B cell (primary cell): ENCODE measurements around the gene AUTS2. TPM values are rescaled to one million over a fixed set of nuclear protein-coding genes. Genes with fewer than 3 reads are reported as not detected.

Experiments
- ATAC-seq: fragments of 200-7000 bp; cut with Tn5 transposase; one replicate; pipeline ENCODE4 v1.10.0; 2021; ENCODE audit warnings: low read depth, mild to moderate bottlenecking, moderate number of reproducible peaks, moderate library complexity
- CTCF ChIA-PET: fragments of 350-600 bp; sonication (Branson Sonifier 250); formaldehyde crosslinking; loops from one replicate; lab custom pipeline; 2021; ENCODE audit warnings: antibody characterized with exemption, inconsistent platforms; lab: Charles Lee
- POLR2A ChIA-PET: fragments of 350-600 bp; sonication (Branson Sonifier 250); formaldehyde crosslinking; loops from one replicate; lab custom pipeline; 2021; ENCODE audit warnings: antibody characterized with exemption; lab: Charles Lee
- DNase-seq: peaks from one replicate; pipeline ENCODE4 v3.0.0; 2013
- H2AFZ ChIP-seq: 2 replicates; pipeline ENCODE4 v1.6.1; 2012; ENCODE audit warnings: mild to moderate bottlenecking, low read depth, low read length; ENCODE audit not compliant: insufficient read depth, poor library complexity, severe bottlenecking
- H3K27ac ChIP-seq, 2 donors: 1 replicate in 1 of 2; 2 replicates in 1 of 2; pipeline ENCODE4 v1.5.1; 2012 to 2013; ENCODE audit warnings: low read length in 2 of 2, mild to moderate bottlenecking in 2 of 2, moderate library complexity in 1 of 2
- H3K27me3 ChIP-seq, 4 experiments: fragments of 200-600 bp in 1 of 4; sonication (generic) in 1 of 4; replicated peaks in 1 of 4; 1 replicate in 2 of 4; 2 replicates in 2 of 4; pipeline versions ENCODE4 v1.6.1 to v1.7.0; 2013 to 2016; ENCODE audit warnings: low read length in 3 of 4, mild to moderate bottlenecking in 2 of 4, mixed read lengths in 1 of 4, moderate library complexity in 1 of 4; ENCODE audit not compliant: insufficient read depth in 4 of 4, control insufficient read depth in 3 of 4; ENCODE audit errors: control extremely low read depth in 1 of 4
- H3K36me3 ChIP-seq, 2 experiments: replicated peaks in 1 of 2; 1 replicate in 1 of 2; 2 replicates in 1 of 2; pipeline versions ENCODE4 v1.6.1 to v1.7.1; 2013; ENCODE audit warnings: low read length in 1 of 2; ENCODE audit not compliant: insufficient read depth in 2 of 2, control insufficient read depth in 1 of 2; ENCODE audit errors: control extremely low read depth in 1 of 2, extremely low read depth in 1 of 2
- H3K4me1 ChIP-seq, 2 donors: fragments of 200-600 bp in 1 of 2; sonication (generic) in 1 of 2; 1 replicate in 1 of 2; 2 replicates in 1 of 2; pipeline versions ENCODE4 v1.5.1 to v1.6.1; 2013 to 2017; ENCODE audit warnings: low read length in 2 of 2; ENCODE audit not compliant: control insufficient read depth in 2 of 2, insufficient read depth in 2 of 2
- H3K4me2 ChIP-seq: replicated peaks from 2 replicates; pipeline ENCODE3; 2012; ENCODE audit warnings: mild to moderate bottlenecking, low read depth, low read length; ENCODE audit not compliant: poor library complexity, severe bottlenecking
- H3K4me3 ChIP-seq, 5 experiments: fragments of 200-600 bp in 1 of 5; sonication (generic) in 1 of 5; 1 replicate in 3 of 5; 2 replicates in 2 of 5; pipeline versions ENCODE4 v1.5.1 to v1.7.0; 2011 to 2016; ENCODE audit warnings: low read length in 4 of 5, mild to moderate bottlenecking in 4 of 5, low read depth in 2 of 5, control low read depth in 1 of 5, moderate library complexity in 1 of 5; ENCODE audit not compliant: insufficient read depth in 1 of 5; ENCODE audit errors: control extremely low read depth in 1 of 5, extremely low read depth in 1 of 5
- H3K79me2 ChIP-seq: fragments of 200-600 bp; sonication (generic); one replicate; pipeline ENCODE4 v1.6.0; 2016; ENCODE audit warnings: low read length; ENCODE audit not compliant: control insufficient read depth, insufficient read depth
- H3K9ac ChIP-seq: fragments of 200-600 bp; sonication (generic); 2 replicates; pipeline ENCODE4 v1.6.1; 2017; ENCODE audit warnings: mild to moderate bottlenecking, low read length, moderate library complexity
- H3K9me3 ChIP-seq, 3 donors: one replicate each; pipeline versions ENCODE4 v1.6.1 to v1.7.1; 2013; ENCODE audit warnings: low read length in 2 of 3; ENCODE audit not compliant: control insufficient read depth in 2 of 3, insufficient read depth in 1 of 3; ENCODE audit errors: control extremely low read depth in 1 of 3
- H4K20me1 ChIP-seq: 2 replicates; pipeline ENCODE4 v1.6.0; 2012; ENCODE audit warnings: mild to moderate bottlenecking, low read length; ENCODE audit not compliant: insufficient read depth, control insufficient read depth, poor library complexity, severe bottlenecking
- H3K27ac Mint-ChIP-seq: one replicate; pipeline ENCODE4 v1.8.0; 2021; ENCODE audit warnings: mixed read lengths
- H3K27me3 Mint-ChIP-seq: one replicate; pipeline ENCODE4 v1.8.0; 2021; ENCODE audit warnings: mixed read lengths
- H3K4me1 Mint-ChIP-seq: one replicate; pipeline ENCODE4 v1.8.0; 2021; ENCODE audit warnings: mixed read lengths
- H3K4me3 Mint-ChIP-seq: one replicate; pipeline ENCODE4 v1.8.0; 2021; ENCODE audit warnings: mixed read lengths
- H3K9me3 Mint-ChIP-seq: one replicate; pipeline ENCODE4 v1.8.0; 2022; ENCODE audit warnings: mixed read lengths; ENCODE audit not compliant: insufficient read depth
- EZH2 ChIP-seq: IDR thresholded peaks from 2 replicates; pipeline ENCODE4 v1.6.1; 2012; ENCODE audit warnings: borderline replicate concordance, low read depth, mild to moderate bottlenecking, moderate library complexity, low read length; ENCODE audit not compliant: insufficient read depth, poor library complexity, severe bottlenecking
- WGBS: methylation state at CpG from one replicate; pipeline ENCODE4 v1.1.5; 2013; ENCODE audit warnings: missing lambda C conversion rate; ENCODE audit not compliant: insufficient coverage; 5-methylcytosine and 5-hydroxymethylcytosine counted together
- intact Hi-C: fragments of 100-400 bp; cut with micrococcal nuclease; formaldehyde crosslinking; loops from one replicate; pipeline ENCODE4 v1.10.0; 2022
- polyA plus RNA-seq: library from polyadenylated mRNA; depleted of rRNA; stranded (reverse); fragments of >200 nt; gene quantifications from 2 replicates; pipeline ENCODE4 v1.2.3, GENCODE V29; 2012
- total RNA-seq, 2 donors: library from RNA; stranded (reverse); fragments of 120-200 nt in 1 of 2; gene quantifications; 1 replicate in 1 of 2; 2 replicates in 1 of 2; pipeline versions ENCODE4 v1.2.3 to v1.2.4, GENCODE V29; 2013 to 2022
- TF ChIP-seq, protein P1 (sequence below): fragments of 200-600 bp; IDR thresholded peaks from one replicate; pipeline ENCODE4 v1.8.0; 2022; ENCODE audit warnings: antibody characterized with exemption, mild to moderate bottlenecking

AUTS2 gene
- total and polyA plus RNA-seq, 2 donors (not counting 1 experiment from before 2014, with no cell fraction given), result 22.3 to 35.0 TPM

DNA sequence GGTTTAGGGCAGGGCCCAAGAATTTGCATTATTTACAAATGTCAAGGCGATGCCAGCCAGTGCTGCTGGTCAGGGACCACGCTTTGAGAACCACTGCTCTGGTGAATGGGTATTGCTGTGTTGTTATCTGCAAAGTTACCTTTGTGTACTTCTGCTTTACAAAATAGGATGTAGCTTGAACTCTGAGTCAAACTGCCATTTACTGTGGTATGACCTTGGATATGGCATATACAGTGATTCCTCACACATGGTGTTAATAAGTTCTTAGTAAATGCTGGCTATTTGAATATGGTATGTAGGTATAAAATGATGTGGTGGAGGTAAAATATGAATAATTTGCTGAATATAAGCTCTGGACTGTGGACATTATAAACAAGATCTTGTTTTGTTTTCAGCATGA, 148.9 kb downstream of the AUTS2 start:
- Mint-ChIP-seq H3K4me1 (peaks cover 4% of the 10 kb centered on the region), H3K4me3 (no peak overlapping the region), H3K9me3 (no peaks in the 10 kb centered on the region), H3K27ac (no peak overlapping the region), H3K27me3 (no peaks in the 10 kb centered on the region)
- WGBS, result 100% methylated on average over 2 of the region's 2 CpGs
- H3K36me3 ChIP-seq, result no peaks in the 10 kb centered on the region
- H3K9ac ChIP-seq, result no peak overlapping the region
- ChIA-PET CTCF (no interaction called here), POLR2A (no interaction called here)
- H3K9me3 ChIP-seq, result no peaks in the 10 kb centered on the region
- H3K4me2 ChIP-seq, result no peak overlapping the region
- no peak overlapping the region for H3K27ac ChIP-seq
- no peaks in the 10 kb centered on the region for H3K4me1 ChIP-seq
- ATAC-seq (no peak), DNase-seq (no peak)
- peaks cover 15% of the 10 kb centered on the region for H3K79me2 ChIP-seq
- H3K27me3 ChIP-seq, result no peaks in the 10 kb centered on the region
- TF ChIP-seq EZH2, result no peak
- TF ChIP-seq, protein P1, sequence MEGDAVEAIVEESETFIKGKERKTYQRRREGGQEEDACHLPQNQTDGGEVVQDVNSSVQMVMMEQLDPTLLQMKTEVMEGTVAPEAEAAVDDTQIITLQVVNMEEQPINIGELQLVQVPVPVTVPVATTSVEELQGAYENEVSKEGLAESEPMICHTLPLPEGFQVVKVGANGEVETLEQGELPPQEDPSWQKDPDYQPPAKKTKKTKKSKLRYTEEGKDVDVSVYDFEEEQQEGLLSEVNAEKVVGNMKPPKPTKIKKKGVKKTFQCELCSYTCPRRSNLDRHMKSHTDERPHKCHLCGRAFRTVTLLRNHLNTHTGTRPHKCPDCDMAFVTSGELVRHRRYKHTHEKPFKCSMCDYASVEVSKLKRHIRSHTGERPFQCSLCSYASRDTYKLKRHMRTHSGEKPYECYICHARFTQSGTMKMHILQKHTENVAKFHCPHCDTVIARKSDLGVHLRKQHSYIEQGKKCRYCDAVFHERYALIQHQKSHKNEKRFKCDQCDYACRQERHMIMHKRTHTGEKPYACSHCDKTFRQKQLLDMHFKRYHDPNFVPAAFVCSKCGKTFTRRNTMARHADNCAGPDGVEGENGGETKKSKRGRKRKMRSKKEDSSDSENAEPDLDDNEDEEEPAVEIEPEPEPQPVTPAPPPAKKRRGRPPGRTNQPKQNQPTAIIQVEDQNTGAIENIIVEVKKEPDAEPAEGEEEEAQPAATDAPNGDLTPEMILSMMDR, result no peak
- H3K4me3 ChIP-seq, result no peak overlapping the region
- no peak overlapping the region for H2AFZ ChIP-seq
- intact Hi-C loops, result no loop called here
- no peaks in the 10 kb centered on the region for H4K20me1 ChIP-seq

DNA sequence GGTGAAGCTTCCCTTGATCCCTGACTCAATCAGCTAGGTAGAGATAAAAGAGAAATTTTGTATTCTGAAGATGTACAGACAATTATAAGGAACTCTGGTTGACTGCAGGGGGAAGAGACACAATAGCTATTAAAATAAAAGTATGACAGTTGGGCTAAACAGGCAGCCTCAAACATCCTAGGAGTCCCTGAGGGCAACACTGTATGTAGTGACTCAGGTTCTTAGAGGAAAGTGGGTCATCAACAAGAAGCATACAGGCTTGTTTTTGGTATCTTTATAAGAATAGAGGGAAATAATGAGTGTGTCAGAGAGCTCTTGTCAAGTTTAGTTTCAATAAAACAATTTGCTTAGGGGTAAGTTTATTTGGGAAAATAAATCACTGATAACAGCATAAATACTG, 150.3 kb downstream of the AUTS2 start:
- CTCF ChIA-PET, result no interaction called here

More for the DNA sequence above, 150.3 kb downstream of the AUTS2 start:
- POLR2A ChIA-PET, result no interaction called here
- no peak overlapping the region for H3K27ac ChIP-seq
- H3K9me3 ChIP-seq, result no peaks in the 10 kb centered on the region
- DNase-seq (no peak), ATAC-seq (no peak)
- H2AFZ ChIP-seq, result no peak overlapping the region
- no peaks in the 10 kb centered on the region for H3K4me1 ChIP-seq
- no peak overlapping the region for H3K4me2 ChIP-seq
- no peak for TF ChIP-seq EZH2
- TF ChIP-seq, protein P1, result no peak
- Mint-ChIP-seq H3K9me3 (no peaks in the 10 kb centered on the region), H3K4me3 (no peak overlapping the region), H3K4me1 (peaks cover 4% of the 10 kb centered on the region), H3K27me3 (no peaks in the 10 kb centered on the region), H3K27ac (no peak overlapping the region)
- H4K20me1 ChIP-seq, result no peaks in the 10 kb centered on the region
- H3K4me3 ChIP-seq, result no peak overlapping the region
- no peak overlapping the region for H3K9ac ChIP-seq
- no peaks in the 10 kb centered on the region for H3K36me3 ChIP-seq
- H3K27me3 ChIP-seq, result no peaks in the 10 kb centered on the region
- intact Hi-C loops, result no loop called here
- peaks cover 15% of the 10 kb centered on the region for H3K79me2 ChIP-seq
